Measurements from ENCODE around the gene CLPTM1L. TPM values are rescaled to one million over a fixed set of nuclear protein-coding genes. Genes with fewer than 3 reads are reported as not detected.

CLPTM1L gene
- total and polyA plus RNA-seq, 10 donors = 39.7 to 118 (median 94.9) TPM

DNA sequence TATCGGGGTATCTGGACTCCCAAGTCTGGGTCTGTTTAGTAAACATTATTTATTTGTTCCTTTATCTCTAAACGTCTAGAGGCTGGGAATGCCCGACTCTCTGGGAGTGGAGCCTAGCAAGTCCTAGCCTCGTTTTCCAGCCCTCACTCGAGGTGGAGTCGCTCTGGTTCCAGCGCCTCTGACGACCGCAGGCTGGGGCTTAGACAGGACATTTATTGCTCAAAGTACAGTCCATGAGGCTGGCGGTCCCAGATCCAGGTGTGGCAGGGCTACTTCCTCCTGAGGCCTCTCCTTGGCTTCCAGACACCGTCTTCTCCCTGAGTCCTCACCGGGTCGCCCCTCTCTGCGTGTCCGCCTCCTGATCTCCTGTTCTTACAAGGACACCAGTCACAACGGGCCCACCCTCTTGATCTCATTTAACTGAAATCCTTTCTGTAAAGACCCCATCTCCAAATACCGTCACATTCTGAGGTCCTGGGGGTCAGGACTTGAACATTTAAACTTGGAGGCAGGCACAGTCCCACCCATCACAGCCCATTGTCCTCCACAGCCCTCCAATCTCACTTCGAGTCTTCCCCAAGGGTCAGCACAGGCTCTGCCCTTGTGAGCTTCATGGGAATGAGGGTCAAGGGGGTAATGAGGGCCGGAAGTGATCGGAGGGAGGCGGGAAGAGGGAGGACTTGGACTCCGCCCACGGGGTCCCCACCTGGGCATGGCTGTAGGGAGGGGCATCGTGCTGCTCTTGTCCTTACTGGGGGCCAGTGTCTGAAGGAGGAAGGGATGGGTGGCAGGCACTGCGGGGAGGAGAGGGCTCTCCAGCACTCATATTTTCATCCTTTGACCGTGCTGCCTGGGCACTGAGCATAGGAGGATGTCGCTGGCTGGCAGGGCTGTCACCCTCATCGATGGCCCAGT is 12.2 kb upstream of the CLPTM1L start:
- no peaks in the 10 kb centered on the region for H3K36me3 ChIP-seq
- H3K4me3 ChIP-seq = no peak overlapping the region
- peaks cover 0 to 60% (median 20%) of the 10 kb centered on the region in 7 donors for H3K27me3 ChIP-seq (replicated peaks in 1 of 7)
- intact Hi-C loops (cut with DNase I; ENCODE audit: low total_unique reads) = no loop called here
- 72 to 80% (median 74%) methylated on average over 27 to 28 of the region's 28 CpGs for WGBS, 5 donors
- no peak for TF ChIP-seq POLR2A (IDR thresholded peaks at IDR 0.05)
- TF ChIP-seq CTCF (IDR thresholded peaks at IDR 0.05 in 8 of 11, conservative IDR thresholded peaks at IDR 0.05 in 3 of 11) = no peak
- no peaks in the 10 kb centered on the region for H3K4me1 ChIP-seq
- no peaks in the 10 kb centered on the region for H3K9me3 ChIP-seq
- DNase-seq = peak; percentile 47
- H3K27ac ChIP-seq = no peak overlapping the region

GRCh38 chr5:1354576-1354975 is 9.7 kb upstream of the CLPTM1L start:
- Histone ChIP-seq H3K36me3 (no peaks in the 10 kb centered on the region), H3K4me1 (no peaks in the 10 kb centered on the region), H3K27me3 (replicated peaks in 1 of 7) (peaks cover 0 to 35% (median 14%) of the 10 kb centered on the region in 7 donors), H3K4me3 (no peak overlapping the region), H3K9me3 (no peaks in the 10 kb centered on the region), H3K27ac (no peak overlapping the region)
- DNase-seq = no peak
- 47 to 58% (median 50%) methylated on average over 4 of the region's 4 CpGs for WGBS, 5 donors
- intact Hi-C loops (cut with DNase I; ENCODE audit: low total_unique reads) = no loop called here
- TF ChIP-seq CTCF (IDR thresholded peaks at IDR 0.05 in 8 of 11, conservative IDR thresholded peaks at IDR 0.05 in 3 of 11) = no peak
- TF ChIP-seq POLR2AphosphoS5 (IDR thresholded peaks at IDR 0.05) = no peak
- no peak for TF ChIP-seq POLR2A (IDR thresholded peaks at IDR 0.05)

GRCh38 chr5:1352231-1353219 is 7.6 kb upstream of the CLPTM1L start:
- 68 to 84% (median 77%) methylated on average over 9 to 10 of the region's 10 CpGs for WGBS, 5 donors
- H3K4me1 ChIP-seq = peaks cover 0 to 2% (median 0%) of the 10 kb centered on the region in 6 donors
- no peak overlapping the region for H3K27ac ChIP-seq
- peak; percentile 64 for DNase-seq
- H3K9me3 ChIP-seq = no peaks in the 10 kb centered on the region
- intact Hi-C loops (cut with DNase I; ENCODE audit: low total_unique reads) = no loop called here
- TF ChIP-seq POLR2AphosphoS5 (IDR thresholded peaks at IDR 0.05) (no peak), POLR2A (IDR thresholded peaks at IDR 0.05) (no peak), CTCF (IDR thresholded peaks at IDR 0.05 in 8 of 11, conservative IDR thresholded peaks at IDR 0.05 in 3 of 11) (no peak)
- H3K4me3 ChIP-seq = no peak overlapping the region
- peaks cover 0 to 14% (median 0%) of the 10 kb centered on the region in 7 donors for H3K27me3 ChIP-seq (replicated peaks in 1 of 7)
- no peaks in the 10 kb centered on the region for H3K36me3 ChIP-seq
